ENCODE data around the gene HLF. TPM values are rescaled to one million over a fixed set of nuclear protein-coding genes. Genes with fewer than 3 reads are reported as not detected.

The HLF gene
- total RNA-seq, 4 donors from 2014 or later: 8.5 to 17.5 (median 13.3) TPM

DNA sequence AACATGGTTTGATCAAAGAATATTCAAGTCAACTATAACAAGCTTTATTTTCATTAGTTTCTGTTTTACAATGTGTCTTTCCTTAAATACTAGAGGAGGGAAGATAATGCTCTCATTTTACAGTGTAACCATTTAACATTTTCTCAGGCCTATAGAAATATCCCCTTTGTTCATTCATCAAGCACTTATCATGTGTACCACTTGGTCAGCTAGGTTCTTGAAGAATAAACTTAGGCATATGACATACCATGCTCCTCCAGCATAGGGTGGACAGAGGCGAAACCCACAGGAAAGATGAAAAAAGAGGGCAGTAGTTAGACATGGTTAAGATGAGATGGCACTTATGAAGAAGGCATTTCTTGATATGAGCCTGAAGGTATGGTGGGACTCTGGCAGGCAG lies 34.0 kb upstream of the HLF start:
- intact Hi-C loops (cut with DNase I; ENCODE audit: low total_unique reads): no loop called here
- no peak for DNase-seq
- no peak for TF ChIP-seq EP300 (IDR thresholded peaks at IDR 0.05; ENCODE audit: low read depth)
- TF ChIP-seq, protein P1, sequence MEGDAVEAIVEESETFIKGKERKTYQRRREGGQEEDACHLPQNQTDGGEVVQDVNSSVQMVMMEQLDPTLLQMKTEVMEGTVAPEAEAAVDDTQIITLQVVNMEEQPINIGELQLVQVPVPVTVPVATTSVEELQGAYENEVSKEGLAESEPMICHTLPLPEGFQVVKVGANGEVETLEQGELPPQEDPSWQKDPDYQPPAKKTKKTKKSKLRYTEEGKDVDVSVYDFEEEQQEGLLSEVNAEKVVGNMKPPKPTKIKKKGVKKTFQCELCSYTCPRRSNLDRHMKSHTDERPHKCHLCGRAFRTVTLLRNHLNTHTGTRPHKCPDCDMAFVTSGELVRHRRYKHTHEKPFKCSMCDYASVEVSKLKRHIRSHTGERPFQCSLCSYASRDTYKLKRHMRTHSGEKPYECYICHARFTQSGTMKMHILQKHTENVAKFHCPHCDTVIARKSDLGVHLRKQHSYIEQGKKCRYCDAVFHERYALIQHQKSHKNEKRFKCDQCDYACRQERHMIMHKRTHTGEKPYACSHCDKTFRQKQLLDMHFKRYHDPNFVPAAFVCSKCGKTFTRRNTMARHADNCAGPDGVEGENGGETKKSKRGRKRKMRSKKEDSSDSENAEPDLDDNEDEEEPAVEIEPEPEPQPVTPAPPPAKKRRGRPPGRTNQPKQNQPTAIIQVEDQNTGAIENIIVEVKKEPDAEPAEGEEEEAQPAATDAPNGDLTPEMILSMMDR (IDR thresholded peaks at IDR 0.05): no peak
- no peak for TF ChIP-seq POLR2A (IDR thresholded peaks at IDR 0.05)
- no peak for TF ChIP-seq POLR2AphosphoS5 (IDR thresholded peaks at IDR 0.05)
- in situ Hi-C loops (cut with MboI; ENCODE audit: low pct_ligation_motif_present in 1 of 4, low pct_unique_long_range_greater_than_20kb in 1 of 4, low sequenced_read_pairs in 3 of 4): no loop called here
- Histone ChIP-seq H3K27me3 (no peaks in the 10 kb centered on the region), H3K4me3 (no peak overlapping the region), H3K27ac (no peak overlapping the region), H3K36me3 (no peaks in the 10 kb centered on the region), H3K9me3 (no peaks in the 10 kb centered on the region), H3K4me1 (no peaks in the 10 kb centered on the region)
- WGBS, 2 donors (ENCODE audit: low coverage in 1 of 2): 91% methylated on average over 1 of the region's 1 CpG; no CpG with 5 or more reads in 1 of the 2 donors

DNA sequence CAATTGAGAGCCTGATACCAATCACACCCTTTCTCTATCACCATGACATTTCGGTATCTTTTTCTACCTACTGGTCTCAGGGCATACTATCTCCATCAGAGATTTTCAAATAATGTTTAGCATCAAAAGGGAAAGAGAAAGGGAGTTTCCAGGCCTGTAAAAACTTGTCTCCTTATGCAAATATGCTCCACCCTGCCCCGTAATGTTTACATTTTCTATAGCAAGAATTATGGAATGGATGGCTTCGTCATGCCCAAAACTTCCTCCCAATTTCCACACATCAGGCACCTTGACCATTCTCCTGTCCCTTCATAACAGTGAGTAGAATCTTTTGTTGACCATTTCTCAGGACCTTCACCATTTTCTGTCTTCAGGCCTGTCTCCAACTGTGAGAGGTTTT lies 30.9 kb upstream of the HLF start:
- in situ Hi-C loops (cut with MboI; ENCODE audit: low pct_ligation_motif_present in 1 of 4, low pct_unique_long_range_greater_than_20kb in 1 of 4, low sequenced_read_pairs in 3 of 4): no loop called here
- WGBS, 2 donors (ENCODE audit: low coverage in 1 of 2): 71 to 84% methylated on average over 3 of the region's 3 CpGs

DNA sequence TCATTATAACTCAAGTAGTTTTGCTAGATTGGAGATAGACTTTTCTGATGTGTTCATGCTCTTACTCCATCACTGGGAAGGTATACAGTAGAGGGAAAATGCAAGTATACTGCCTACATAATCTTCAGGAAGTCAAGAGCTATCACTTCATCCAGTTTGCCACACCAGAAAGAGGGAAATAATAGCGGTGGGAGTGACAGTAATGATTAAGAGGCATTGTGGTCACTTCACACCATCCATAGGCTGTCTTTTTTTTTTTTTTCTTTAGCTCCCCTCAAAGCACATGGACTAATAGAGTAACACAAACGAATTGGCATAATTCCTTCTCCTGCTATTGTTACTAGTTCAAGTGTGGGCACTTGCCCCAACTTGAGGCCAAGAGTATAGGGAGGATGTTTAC lies 28.4 kb upstream of the HLF start:
- in situ Hi-C loops (cut with MboI; ENCODE audit: low pct_ligation_motif_present in 1 of 4, low pct_unique_long_range_greater_than_20kb in 1 of 4, low sequenced_read_pairs in 3 of 4) (no loop called here), intact Hi-C loops (cut with DNase I; ENCODE audit: low total_unique reads) (no loop called here)
- 68 to 82% methylated on average over 2 of the region's 2 CpGs for WGBS, 2 donors (ENCODE audit: low coverage in 1 of 2)
- Histone ChIP-seq H3K36me3 (no peaks in the 10 kb centered on the region), H3K27me3 (no peaks in the 10 kb centered on the region), H3K4me3 (no peak overlapping the region), H3K27ac (no peak overlapping the region), H3K9me3 (no peaks in the 10 kb centered on the region), H3K4me1 (peaks cover 3 to 16% (median 13%) of the 10 kb centered on the region in 4 donors)
- TF ChIP-seq POLR2AphosphoS5 (IDR thresholded peaks at IDR 0.05): no peak
- TF ChIP-seq EP300 (IDR thresholded peaks at IDR 0.05; ENCODE audit: low read depth): no peak
- no peak for TF ChIP-seq POLR2A (IDR thresholded peaks at IDR 0.05)
- TF ChIP-seq, protein P1 (IDR thresholded peaks at IDR 0.05): no peak
- no peak for DNase-seq

More for the DNA sequence above, 30.9 kb upstream of the HLF start:
- intact Hi-C loops (cut with DNase I; ENCODE audit: low total_unique reads): no loop called here
- H3K27me3 ChIP-seq: no peaks in the 10 kb centered on the region
- no peak for TF ChIP-seq POLR2A (IDR thresholded peaks at IDR 0.05)
- TF ChIP-seq POLR2AphosphoS5 (IDR thresholded peaks at IDR 0.05): no peak
- TF ChIP-seq, protein P1 (IDR thresholded peaks at IDR 0.05): no peak
- no peaks in the 10 kb centered on the region for H3K9me3 ChIP-seq
- H3K36me3 ChIP-seq: no peaks in the 10 kb centered on the region
- DNase-seq: no peak
- peaks cover 0 to 12% (median 9%) of the 10 kb centered on the region in 4 donors for H3K4me1 ChIP-seq
- no peak overlapping the region for H3K4me3 ChIP-seq
- H3K27ac ChIP-seq: no peak overlapping the region

DNA sequence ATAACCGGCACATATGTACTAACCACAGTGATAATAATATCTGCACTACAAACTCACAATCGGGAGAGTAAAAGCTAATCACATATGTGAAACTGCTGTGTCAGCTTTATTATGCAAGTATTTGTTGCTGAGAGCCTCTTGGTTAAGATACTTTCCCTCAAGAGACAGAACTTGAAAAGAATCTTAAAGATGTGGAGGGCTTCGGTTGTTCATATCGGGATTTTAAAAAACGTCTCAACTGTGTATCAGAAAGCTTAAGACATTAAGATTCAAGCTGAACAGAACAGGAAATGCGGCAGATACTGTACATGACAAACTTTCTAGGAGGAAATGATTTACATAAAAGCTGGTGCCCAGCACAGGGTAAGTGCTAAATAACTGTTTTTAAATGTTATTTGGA lies 27.5 kb upstream of the HLF start:
- intact Hi-C loops (cut with DNase I; ENCODE audit: low total_unique reads) (no loop called here), in situ Hi-C loops (cut with MboI; ENCODE audit: low pct_ligation_motif_present in 1 of 4, low pct_unique_long_range_greater_than_20kb in 1 of 4, low sequenced_read_pairs in 3 of 4) (no loop called here)
- H3K36me3 ChIP-seq: no peaks in the 10 kb centered on the region
- TF ChIP-seq POLR2A (IDR thresholded peaks at IDR 0.05) (no peak), POLR2AphosphoS5 (IDR thresholded peaks at IDR 0.05) (no peak)
- H3K4me3 ChIP-seq: no peak overlapping the region
- H3K4me1 ChIP-seq: peaks cover 3 to 16% (median 13%) of the 10 kb centered on the region in 4 donors
- no peaks in the 10 kb centered on the region for H3K9me3 ChIP-seq
- no peaks in the 10 kb centered on the region for H3K27me3 ChIP-seq
- WGBS, 2 donors (ENCODE audit: low coverage in 1 of 2): 69 to 71% methylated on average over 6 of the region's 6 CpGs
- no peak for DNase-seq
- H3K27ac ChIP-seq: peak overlapping the region in 3 of 4 donors; percentile 79 to 88 (median 86)

DNA sequence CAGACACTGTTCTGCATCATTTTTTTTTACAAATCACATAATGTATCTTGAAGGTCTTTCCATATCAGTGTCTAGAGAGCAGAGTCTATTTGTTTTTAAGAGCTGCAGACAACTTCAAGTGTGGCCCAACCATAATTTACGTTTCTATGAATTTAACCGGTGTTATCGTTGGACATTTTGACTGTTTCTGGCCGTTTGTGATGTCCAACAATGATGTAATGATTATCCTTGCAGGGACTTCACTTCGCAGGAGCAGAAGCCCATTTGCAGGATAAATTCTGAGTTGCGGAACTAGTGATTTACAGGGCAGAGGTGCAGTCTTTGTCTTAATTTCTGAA lies 26.9 kb upstream of the HLF start:
- Histone ChIP-seq H3K27me3 (no peaks in the 10 kb centered on the region), H3K4me3 (peak overlapping the region; percentile 35 to 62 (median 40)), H3K4me1 (peaks cover 3 to 16% (median 13%) of the 10 kb centered on the region in 4 donors), H3K36me3 (no peaks in the 10 kb centered on the region), H3K9me3 (no peaks in the 10 kb centered on the region), H3K27ac (peak overlapping the region; percentile 70 to 88 (median 82))
- WGBS, 2 donors (ENCODE audit: low coverage in 1 of 2): 30 to 41% methylated on average over 4 to 6 of the region's 6 CpGs
- intact Hi-C loops (cut with DNase I; ENCODE audit: low total_unique reads): no loop called here
- in situ Hi-C loops (cut with MboI; ENCODE audit: low pct_ligation_motif_present in 1 of 4, low pct_unique_long_range_greater_than_20kb in 1 of 4, low sequenced_read_pairs in 3 of 4): no loop called here
- TF ChIP-seq POLR2AphosphoS5 (IDR thresholded peaks at IDR 0.05) (no peak), POLR2A (IDR thresholded peaks at IDR 0.05) (no peak), EP300 (IDR thresholded peaks at IDR 0.05; ENCODE audit: low read depth) (no peak)
- TF ChIP-seq, protein P1 (IDR thresholded peaks at IDR 0.05): no peak
- no peak for DNase-seq
